Smooth muscle cell (in vitro differentiated cells): ENCODE data around the gene JADE1. TPM values are rescaled to one million over a fixed set of nuclear protein-coding genes. Genes with fewer than 3 reads are reported as not detected.

Source experiments
- DNase-seq: peaks from one replicate; lab custom pipeline; 2025; ENCODE audit not compliant: unreplicated experiment; lab: John Stamatoyannopoulos, UW
- H2AFZ ChIP-seq: fragments of 200-600 bp; sonication (generic); 2 replicates; pipeline ENCODE4 v1.6.0; 2016; ENCODE audit warnings: antibody characterized with exemption, low read depth, mild to moderate bottlenecking
- H3F3A ChIP-seq: fragments of 200-600 bp; sonication (generic); 2 replicates; pipeline ENCODE4 v1.6.0; 2017; ENCODE audit warnings: antibody characterized with exemption, low read depth
- H3K27ac ChIP-seq: fragments of 200-600 bp; sonication (generic); 2 replicates; pipeline ENCODE4 v1.5.1; 2016; ENCODE audit warnings: low read depth, mild to moderate bottlenecking
- H3K27me3 ChIP-seq: fragments of 200-600 bp; sonication (generic); 2 replicates; pipeline ENCODE4 v1.6.1; 2016; ENCODE audit warnings: low read depth, mild to moderate bottlenecking
- H3K36me3 ChIP-seq: fragments of 200-600 bp; sonication (generic); 2 replicates; pipeline ENCODE4 v1.5.1; 2016; ENCODE audit warnings: low read depth
- H3K4me1 ChIP-seq: fragments of 200-600 bp; sonication (generic); 2 replicates; pipeline ENCODE4 v1.5.1; 2016; ENCODE audit warnings: low read depth
- H3K4me2 ChIP-seq: fragments of 200-600 bp; sonication (generic); 2 replicates; pipeline ENCODE4 v1.6.0; 2016; ENCODE audit warnings: mild to moderate bottlenecking
- H3K4me3 ChIP-seq: fragments of 200-600 bp; sonication (generic); 2 replicates; pipeline ENCODE4 v1.5.1; 2016; ENCODE audit warnings: mild to moderate bottlenecking
- H3K79me2 ChIP-seq: fragments of 200-600 bp; sonication (generic); 2 replicates; pipeline ENCODE4 v1.6.0; 2016; ENCODE audit warnings: low read depth, mild to moderate bottlenecking
- H3K9ac ChIP-seq: fragments of 200-600 bp; sonication (generic); 2 replicates; pipeline ENCODE4 v1.6.0; 2016; ENCODE audit warnings: low read depth
- H3K9me3 ChIP-seq: fragments of 200-600 bp; sonication (generic); replicated peaks from 2 replicates; pipeline ENCODE4 v1.5.1; 2016; ENCODE audit warnings: low read depth
- H4K20me1 ChIP-seq: fragments of 200-600 bp; sonication (generic); 2 replicates; pipeline ENCODE4 v1.6.0; 2016; ENCODE audit warnings: low read depth
- CTCF ChIP-seq: fragments of 200-600 bp; sonication (generic); IDR thresholded peaks from 2 replicates; pipeline ENCODE4 v1.5.1; 2017; ENCODE audit warnings: borderline replicate concordance, mild to moderate bottlenecking, antibody characterized with exemption; ENCODE audit not compliant: insufficient read depth, poor library complexity, severe bottlenecking
- WGBS: methylation state at CpG from one replicate; pipeline ENCODE4 v1.1.7; 2016; ENCODE audit warnings: low lambda C conversion rate; 5-methylcytosine and 5-hydroxymethylcytosine counted together
- polyA plus RNA-seq: library from polyadenylated mRNA; unstranded; fragments of >200 nt; fragmentation: Nextera tagmentation; extraction: Ambion mirVana; gene quantifications from 2 replicates; pipeline ENCODE4 v1.2.1, GENCODE V29; 2016
- total RNA-seq: library from RNA; depleted of rRNA; stranded (reverse); fragments of >200 nt; gene quantifications from 2 replicates; pipeline ENCODE4 v1.2.3, GENCODE V29; 2014

Gene JADE1
- total and polyA plus RNA-seq, 2 experiments from 2014 or later: 7.4 to 9.8 TPM

GRCh38 chr4:128913228-128913627, 103.7 kb downstream of the JADE1 start:
- H3K9me3 ChIP-seq: no peaks in the 10 kb centered on the region
- H3K9ac ChIP-seq: no peak overlapping the region
- H3K79me2 ChIP-seq: no peaks in the 10 kb centered on the region
- H3K4me1 ChIP-seq: no peaks in the 10 kb centered on the region
- DNase-seq: no peak
- TF ChIP-seq CTCF: no peak
- no peak overlapping the region for H3K4me3 ChIP-seq
- no peak overlapping the region for H3K4me2 ChIP-seq
- 85% methylated on average over 1 of the region's 1 CpG for WGBS
- no peaks in the 10 kb centered on the region for H4K20me1 ChIP-seq
- H3K27ac ChIP-seq: no peak overlapping the region
- no peak overlapping the region for H2AFZ ChIP-seq
- no peaks in the 10 kb centered on the region for H3F3A ChIP-seq
- H3K27me3 ChIP-seq: no peaks in the 10 kb centered on the region
- H3K36me3 ChIP-seq: no peaks in the 10 kb centered on the region

GRCh38 chr4:128915544-128915943, 106.0 kb downstream of the JADE1 start:
- no peak for TF ChIP-seq CTCF
- no peak overlapping the region for H3K27ac ChIP-seq
- H3K9ac ChIP-seq: no peak overlapping the region
- no peaks in the 10 kb centered on the region for H3K79me2 ChIP-seq
- no peaks in the 10 kb centered on the region for H3K27me3 ChIP-seq
- no peak overlapping the region for H3K4me2 ChIP-seq
- no peak overlapping the region for H3K4me3 ChIP-seq
- no peaks in the 10 kb centered on the region for H3F3A ChIP-seq
- no peaks in the 10 kb centered on the region for H4K20me1 ChIP-seq
- H3K36me3 ChIP-seq: no peaks in the 10 kb centered on the region
- no peaks in the 10 kb centered on the region for H3K9me3 ChIP-seq
- H2AFZ ChIP-seq: no peak overlapping the region
- no peaks in the 10 kb centered on the region for H3K4me1 ChIP-seq
- no peak for DNase-seq

- Histone ChIP-seq H3K4me1 (no peaks in the 10 kb centered on the region), H3K9ac (no peak overlapping the region), H2AFZ (no peak overlapping the region), H3K9me3 (no peaks in the 10 kb centered on the region), H4K20me1 (no peaks in the 10 kb centered on the region), H3K4me2 (no peak overlapping the region), H3F3A (no peaks in the 10 kb centered on the region), H3K27me3 (no peaks in the 10 kb centered on the region), H3K36me3 (no peaks in the 10 kb centered on the region), H3K4me3 (no peak overlapping the region), H3K79me2 (no peaks in the 10 kb centered on the region), H3K27ac (no peak overlapping the region)
- 96% methylated on average over 6 of the region's 6 CpGs for WGBS
- DNase-seq: no peak
- no peak for TF ChIP-seq CTCF
These were observed 107.3 kb downstream of the JADE1 start for GRCh38 chr4:128916832-128917231.

- 84% methylated on average over 2 of the region's 2 CpGs for WGBS
- Histone ChIP-seq H3K27me3 (no peaks in the 10 kb centered on the region), H3K79me2 (no peaks in the 10 kb centered on the region), H3K36me3 (no peaks in the 10 kb centered on the region), H4K20me1 (no peaks in the 10 kb centered on the region), H3K4me3 (no peak overlapping the region), H3K9ac (no peak overlapping the region), H3K9me3 (no peaks in the 10 kb centered on the region), H3K27ac (no peak overlapping the region), H3K4me1 (no peaks in the 10 kb centered on the region), H2AFZ (no peak overlapping the region), H3K4me2 (no peak overlapping the region), H3F3A (no peaks in the 10 kb centered on the region)
- no peak for TF ChIP-seq CTCF
- no peak for DNase-seq
These were observed 108.3 kb downstream of the JADE1 start for GRCh38 chr4:128917781-128918180.
